GM23338 (cell line): ENCODE results near the gene ICAM5. TPM values are rescaled to one million over a fixed set of nuclear protein-coding genes. Genes with fewer than 3 reads are reported as not detected.

Experiments used
- ATAC-seq: fragments of 200-7000 bp; cut with Tn5 transposase; 3 replicates; pipeline ENCODE4 v1.9.1; 2020
- DNase-seq: peaks from one replicate; pipeline ENCODE4 v3.0.0-alpha.2; 2015; ENCODE audit warnings: low spot score
- H2AFZ ChIP-seq: fragments of 200-600 bp; sonication (generic); 2 replicates; pipeline ENCODE4 v1.8.0; 2016; ENCODE audit warnings: antibody characterized with exemption, mild to moderate bottlenecking, moderate library complexity
- H3F3A ChIP-seq: fragments of 200-600 bp; sonication (generic); replicated peaks from 2 replicates; pipeline ENCODE4 v1.8.0; 2017; ENCODE audit warnings: antibody characterized with exemption, mixed run types, low read depth
- H3K27ac ChIP-seq: fragments of 200-600 bp; sonication (generic); 2 replicates; pipeline ENCODE4 v1.6.1; 2016; ENCODE audit warnings: low read depth
- H3K27me3 ChIP-seq: fragments of 200-600 bp; sonication (generic); 2 replicates; pipeline ENCODE4 v1.8.0; 2016; ENCODE audit warnings: mild to moderate bottlenecking, mixed run types, moderate library complexity; ENCODE audit not compliant: insufficient read depth
- H3K36me3 ChIP-seq: fragments of 200-600 bp; sonication (generic); 2 replicates; pipeline ENCODE4 v1.8.0; 2016; ENCODE audit warnings: mild to moderate bottlenecking; ENCODE audit not compliant: insufficient read depth
- H3K4me1 ChIP-seq: fragments of 200-600 bp; sonication (generic); 2 replicates; pipeline ENCODE4 v1.8.0; 2016; ENCODE audit warnings: mild to moderate bottlenecking, moderate library complexity; ENCODE audit not compliant: insufficient read depth
- H3K4me2 ChIP-seq: fragments of 200-600 bp; sonication (generic); 2 replicates; pipeline ENCODE4 v1.7.1; 2017; ENCODE audit warnings: mixed run types
- H3K4me3 ChIP-seq: fragments of 200-600 bp; sonication (generic); 2 replicates; pipeline ENCODE4 v1.6.1; 2016; ENCODE audit warnings: mixed run types
- H3K79me2 ChIP-seq: fragments of 200-600 bp; sonication (generic); replicated peaks from 2 replicates; pipeline ENCODE4 v1.8.0; 2017; ENCODE audit warnings: mild to moderate bottlenecking; ENCODE audit not compliant: insufficient read depth
- H3K9me2 ChIP-seq: fragments of 200-600 bp; sonication (generic); 2 replicates; pipeline ENCODE4 v1.8.0; 2017; ENCODE audit not compliant: insufficient read depth
- H4K20me1 ChIP-seq: fragments of 200-600 bp; sonication (generic); replicated peaks from 2 replicates; pipeline ENCODE4 v1.8.0; 2017; ENCODE audit warnings: mild to moderate bottlenecking; ENCODE audit not compliant: insufficient read depth
- H3K27ac Mint-ChIP-seq: 2 replicates; pipeline ENCODE4 v1.8.0; 2020; ENCODE audit warnings: inconsistent platforms, mild to moderate bottlenecking, moderate library complexity, mixed read lengths
- H3K27me3 Mint-ChIP-seq: 3 replicates; pipeline ENCODE4 v1.8.0; 2022; ENCODE audit warnings: low read depth, mild to moderate bottlenecking, moderate library complexity, mixed read lengths, inconsistent platforms; ENCODE audit not compliant: insufficient read depth, poor library complexity
- H3K36me3 Mint-ChIP-seq: 3 replicates; pipeline ENCODE4 v1.8.0; 2021; ENCODE audit warnings: low read depth, mild to moderate bottlenecking, inconsistent platforms, moderate library complexity, mixed read lengths
- H3K4me1 Mint-ChIP-seq: 3 replicates; pipeline ENCODE4 v1.8.0; 2020; ENCODE audit warnings: mild to moderate bottlenecking, inconsistent platforms, mixed read lengths
- H3K4me3 Mint-ChIP-seq: 3 replicates; pipeline ENCODE4 v1.8.0; 2021; ENCODE audit warnings: moderate library complexity, mild to moderate bottlenecking, inconsistent platforms, mixed read lengths
- H3K9me3 Mint-ChIP-seq: 3 replicates; pipeline ENCODE4 v1.8.0; 2020; ENCODE audit warnings: moderate library complexity, mild to moderate bottlenecking, inconsistent platforms, mixed read lengths
- EZH2 ChIP-seq: fragments of 200-600 bp; sonication (generic); IDR thresholded peaks from one replicate; pipeline ENCODE4 v1.8.0; 2017; ENCODE audit warnings: antibody characterized with exemption, mild to moderate bottlenecking, low read depth; ENCODE audit not compliant: unreplicated experiment
- EZH2phosphoT487 ChIP-seq: fragments of 200-600 bp; sonication (generic); IDR thresholded peaks from one replicate; pipeline ENCODE4 v1.8.1; 2018; ENCODE audit warnings: antibody characterized with exemption; ENCODE audit not compliant: unreplicated experiment
- NANOG ChIP-seq: IDR thresholded peaks from 2 replicates; pipeline ENCODE4 v1.6.1; 2016; ENCODE audit warnings: antibody characterized with exemption, borderline replicate concordance
- POLR2AphosphoS5 ChIP-seq: IDR thresholded peaks from 2 replicates; pipeline ENCODE4 v1.6.1; 2016; ENCODE audit warnings: antibody characterized with exemption, low read depth
- STAT1 ChIP-seq: IDR thresholded peaks from one replicate; pipeline ENCODE4 v1.6.1; 2016; ENCODE audit warnings: antibody characterized with exemption; ENCODE audit not compliant: unreplicated experiment
- ZNF114 ChIP-seq: fragments of 250-450 bp; sonication (Bioruptor Pico); IDR thresholded peaks from 2 replicates; pipeline ENCODE4 v1.5.0; 2020; ENCODE audit warnings: mild to moderate bottlenecking, moderate library complexity
- ZNF331 ChIP-seq: fragments of 250-450 bp; sonication (Bioruptor Pico); IDR thresholded peaks from 2 replicates; pipeline ENCODE4 v1.5.0; 2020; ENCODE audit warnings: low read depth, mild to moderate bottlenecking, moderate library complexity
- polyA plus RNA-seq: library from polyadenylated mRNA; unstranded; fragments of >200 nt; fragmentation: Nextera tagmentation; extraction: Ambion mirVana; gene quantifications from 2 replicates; pipeline ENCODE4 v1.2.1, GENCODE V29; 2016
- total RNA-seq: library from RNA; depleted of rRNA; stranded (reverse); fragments of >200 nt; shearing (Covaris generic); gene quantifications from 2 replicates; pipeline ENCODE4 v1.2.3, GENCODE V29; 2014
- TF ChIP-seq, protein P1 (sequence below): IDR thresholded peaks from 2 replicates; pipeline ENCODE4 v1.6.1; 2016; ENCODE audit warnings: antibody characterized with exemption
- TF ChIP-seq, protein P2 (sequence below), 2 experiments: fragments of 200-600 bp in 1 of 2; sonication (generic) in 1 of 2; conservative IDR thresholded peaks; 2 replicates each; pipeline versions ENCODE4 v1.5.1 to v1.6.1; 2016 to 2017; ENCODE audit warnings: antibody characterized with exemption in 2 of 2, low read depth in 2 of 2, mild to moderate bottlenecking in 2 of 2, moderate library complexity in 1 of 2
- TF ChIP-seq, protein P3 (sequence below): IDR thresholded peaks from one replicate; pipeline ENCODE4 v1.6.1; 2018; ENCODE audit warnings: antibody characterized with exemption; ENCODE audit not compliant: unreplicated experiment
- TF ChIP-seq, protein P4 (sequence below): fragments of 250-450 bp; sonication (Bioruptor Pico); IDR thresholded peaks from 2 replicates; pipeline ENCODE4 v1.5.0; 2020; ENCODE audit warnings: mild to moderate bottlenecking, moderate library complexity

The ICAM5 gene
- total and polyA plus RNA-seq, 2 experiments from 2014 or later: 0.47 to 4.6 TPM

DNA sequence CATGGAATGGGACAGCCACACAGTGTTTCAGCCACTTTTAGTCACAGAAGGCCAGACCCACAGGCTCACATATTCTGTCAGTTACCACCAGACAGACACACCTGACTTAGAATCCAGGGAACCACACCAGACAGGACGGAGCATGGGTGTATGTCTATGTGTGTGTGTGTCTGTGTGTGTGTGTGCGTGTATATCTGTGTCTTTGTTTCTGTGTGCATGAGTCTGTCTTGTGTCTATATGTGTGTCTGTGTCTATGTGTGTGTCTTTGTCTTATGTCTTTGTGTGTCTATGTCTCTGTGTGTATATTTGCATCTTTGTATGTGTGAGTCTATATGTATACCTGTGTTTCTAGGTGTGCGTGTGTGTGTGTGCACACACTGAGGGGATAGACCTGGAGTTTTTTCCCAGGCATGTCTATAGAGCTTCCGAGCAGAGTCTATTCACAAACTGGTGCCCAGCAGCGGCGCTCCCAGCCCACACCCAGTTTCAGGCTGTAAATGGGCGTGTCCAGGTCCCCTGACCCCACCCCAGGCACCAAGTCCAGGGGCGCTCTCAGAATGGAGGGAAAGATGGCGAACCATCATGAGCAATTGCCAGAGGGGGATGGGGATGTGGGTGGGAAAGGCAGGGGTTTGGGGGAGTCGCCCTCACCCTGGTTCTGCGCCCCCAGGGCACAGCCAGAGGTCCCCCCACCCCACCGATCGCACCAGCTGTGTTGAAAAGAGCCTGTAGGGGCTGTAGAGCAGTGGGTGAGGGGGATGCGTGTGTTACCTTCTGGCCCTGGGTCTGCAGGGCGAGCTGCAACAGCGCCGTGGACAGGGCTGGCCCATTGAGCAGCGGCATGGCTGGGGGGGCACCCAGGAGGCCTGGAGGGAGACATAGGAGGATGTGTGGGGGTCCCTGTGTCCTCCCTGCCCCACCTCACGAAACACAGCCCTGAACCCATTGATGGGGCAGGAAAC, 32.4 kb downstream of the ICAM5 start (continued):
- TF ChIP-seq, protein P1, sequence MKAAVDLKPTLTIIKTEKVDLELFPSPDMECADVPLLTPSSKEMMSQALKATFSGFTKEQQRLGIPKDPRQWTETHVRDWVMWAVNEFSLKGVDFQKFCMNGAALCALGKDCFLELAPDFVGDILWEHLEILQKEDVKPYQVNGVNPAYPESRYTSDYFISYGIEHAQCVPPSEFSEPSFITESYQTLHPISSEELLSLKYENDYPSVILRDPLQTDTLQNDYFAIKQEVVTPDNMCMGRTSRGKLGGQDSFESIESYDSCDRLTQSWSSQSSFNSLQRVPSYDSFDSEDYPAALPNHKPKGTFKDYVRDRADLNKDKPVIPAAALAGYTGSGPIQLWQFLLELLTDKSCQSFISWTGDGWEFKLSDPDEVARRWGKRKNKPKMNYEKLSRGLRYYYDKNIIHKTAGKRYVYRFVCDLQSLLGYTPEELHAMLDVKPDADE: no peak
- TF ChIP-seq POLR2AphosphoS5: no peak
- TF ChIP-seq ZNF114 (CRISPR knock-in tag): no peak
- TF ChIP-seq NANOG: no peak

DNA sequence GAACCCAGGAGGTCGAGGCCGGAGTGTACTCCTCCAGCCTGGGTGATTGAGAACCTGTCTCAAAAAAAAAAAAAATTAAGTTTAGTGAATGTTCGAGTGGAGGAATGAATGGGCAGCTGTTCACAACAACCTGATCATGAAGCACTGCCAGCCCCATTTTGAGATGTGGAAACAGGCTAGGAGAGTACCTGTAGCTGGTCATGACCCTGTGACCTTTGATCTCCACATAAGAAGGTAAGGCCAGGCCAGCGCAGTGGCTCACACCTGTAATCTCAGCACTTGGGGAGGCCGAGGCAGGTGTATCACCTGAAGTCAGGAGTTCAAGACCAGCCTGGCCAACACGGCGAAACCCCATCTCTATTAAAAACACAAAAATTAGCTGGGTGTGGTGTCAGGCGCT, 36.0 kb downstream of the ICAM5 start:
- Histone ChIP-seq H3K9me2 (no peaks in the 10 kb centered on the region), H2AFZ (no peak overlapping the region), H3K4me2 (no peak overlapping the region), H3K36me3 (peaks cover 27% of the 10 kb centered on the region; the same call in 1 of the 2 replicates), H3K4me3 (no peak overlapping the region), H3K79me2 (peaks cover 11% of the 10 kb centered on the region), H3F3A (no peaks in the 10 kb centered on the region; the same call in 1 of the 2 replicates), H3K4me1 (no peaks in the 10 kb centered on the region), H3K27ac (no peak overlapping the region), H3K27me3 (no peaks in the 10 kb centered on the region), H4K20me1 (peaks cover 17% of the 10 kb centered on the region)
- H3K4me3 Mint-ChIP-seq: no peak overlapping the region
- no peak overlapping the region for H3K27ac Mint-ChIP-seq
- no peaks in the 10 kb centered on the region for H3K27me3 Mint-ChIP-seq
- no peak for ATAC-seq
- no peaks in the 10 kb centered on the region for H3K4me1 Mint-ChIP-seq
- peaks cover 69% of the 10 kb centered on the region for H3K36me3 Mint-ChIP-seq
- DNase-seq: no peak
- H3K9me3 Mint-ChIP-seq: no peaks in the 10 kb centered on the region
- TF ChIP-seq EZH2 (no peak), ZNF114 (CRISPR knock-in tag) (no peak), ZNF331 (no peak), STAT1 (no peak), EZH2phosphoT487 (no peak)
- TF ChIP-seq, protein P2, sequence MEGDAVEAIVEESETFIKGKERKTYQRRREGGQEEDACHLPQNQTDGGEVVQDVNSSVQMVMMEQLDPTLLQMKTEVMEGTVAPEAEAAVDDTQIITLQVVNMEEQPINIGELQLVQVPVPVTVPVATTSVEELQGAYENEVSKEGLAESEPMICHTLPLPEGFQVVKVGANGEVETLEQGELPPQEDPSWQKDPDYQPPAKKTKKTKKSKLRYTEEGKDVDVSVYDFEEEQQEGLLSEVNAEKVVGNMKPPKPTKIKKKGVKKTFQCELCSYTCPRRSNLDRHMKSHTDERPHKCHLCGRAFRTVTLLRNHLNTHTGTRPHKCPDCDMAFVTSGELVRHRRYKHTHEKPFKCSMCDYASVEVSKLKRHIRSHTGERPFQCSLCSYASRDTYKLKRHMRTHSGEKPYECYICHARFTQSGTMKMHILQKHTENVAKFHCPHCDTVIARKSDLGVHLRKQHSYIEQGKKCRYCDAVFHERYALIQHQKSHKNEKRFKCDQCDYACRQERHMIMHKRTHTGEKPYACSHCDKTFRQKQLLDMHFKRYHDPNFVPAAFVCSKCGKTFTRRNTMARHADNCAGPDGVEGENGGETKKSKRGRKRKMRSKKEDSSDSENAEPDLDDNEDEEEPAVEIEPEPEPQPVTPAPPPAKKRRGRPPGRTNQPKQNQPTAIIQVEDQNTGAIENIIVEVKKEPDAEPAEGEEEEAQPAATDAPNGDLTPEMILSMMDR (conservative IDR thresholded peaks at IDR 0.05; ENCODE audit: low read depth in 2 of 2): no peak
- TF ChIP-seq, protein P3, sequence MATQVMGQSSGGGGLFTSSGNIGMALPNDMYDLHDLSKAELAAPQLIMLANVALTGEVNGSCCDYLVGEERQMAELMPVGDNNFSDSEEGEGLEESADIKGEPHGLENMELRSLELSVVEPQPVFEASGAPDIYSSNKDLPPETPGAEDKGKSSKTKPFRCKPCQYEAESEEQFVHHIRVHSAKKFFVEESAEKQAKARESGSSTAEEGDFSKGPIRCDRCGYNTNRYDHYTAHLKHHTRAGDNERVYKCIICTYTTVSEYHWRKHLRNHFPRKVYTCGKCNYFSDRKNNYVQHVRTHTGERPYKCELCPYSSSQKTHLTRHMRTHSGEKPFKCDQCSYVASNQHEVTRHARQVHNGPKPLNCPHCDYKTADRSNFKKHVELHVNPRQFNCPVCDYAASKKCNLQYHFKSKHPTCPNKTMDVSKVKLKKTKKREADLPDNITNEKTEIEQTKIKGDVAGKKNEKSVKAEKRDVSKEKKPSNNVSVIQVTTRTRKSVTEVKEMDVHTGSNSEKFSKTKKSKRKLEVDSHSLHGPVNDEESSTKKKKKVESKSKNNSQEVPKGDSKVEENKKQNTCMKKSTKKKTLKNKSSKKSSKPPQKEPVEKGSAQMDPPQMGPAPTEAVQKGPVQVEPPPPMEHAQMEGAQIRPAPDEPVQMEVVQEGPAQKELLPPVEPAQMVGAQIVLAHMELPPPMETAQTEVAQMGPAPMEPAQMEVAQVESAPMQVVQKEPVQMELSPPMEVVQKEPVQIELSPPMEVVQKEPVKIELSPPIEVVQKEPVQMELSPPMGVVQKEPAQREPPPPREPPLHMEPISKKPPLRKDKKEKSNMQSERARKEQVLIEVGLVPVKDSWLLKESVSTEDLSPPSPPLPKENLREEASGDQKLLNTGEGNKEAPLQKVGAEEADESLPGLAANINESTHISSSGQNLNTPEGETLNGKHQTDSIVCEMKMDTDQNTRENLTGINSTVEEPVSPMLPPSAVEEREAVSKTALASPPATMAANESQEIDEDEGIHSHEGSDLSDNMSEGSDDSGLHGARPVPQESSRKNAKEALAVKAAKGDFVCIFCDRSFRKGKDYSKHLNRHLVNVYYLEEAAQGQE: no peak
- TF ChIP-seq, protein P4, sequence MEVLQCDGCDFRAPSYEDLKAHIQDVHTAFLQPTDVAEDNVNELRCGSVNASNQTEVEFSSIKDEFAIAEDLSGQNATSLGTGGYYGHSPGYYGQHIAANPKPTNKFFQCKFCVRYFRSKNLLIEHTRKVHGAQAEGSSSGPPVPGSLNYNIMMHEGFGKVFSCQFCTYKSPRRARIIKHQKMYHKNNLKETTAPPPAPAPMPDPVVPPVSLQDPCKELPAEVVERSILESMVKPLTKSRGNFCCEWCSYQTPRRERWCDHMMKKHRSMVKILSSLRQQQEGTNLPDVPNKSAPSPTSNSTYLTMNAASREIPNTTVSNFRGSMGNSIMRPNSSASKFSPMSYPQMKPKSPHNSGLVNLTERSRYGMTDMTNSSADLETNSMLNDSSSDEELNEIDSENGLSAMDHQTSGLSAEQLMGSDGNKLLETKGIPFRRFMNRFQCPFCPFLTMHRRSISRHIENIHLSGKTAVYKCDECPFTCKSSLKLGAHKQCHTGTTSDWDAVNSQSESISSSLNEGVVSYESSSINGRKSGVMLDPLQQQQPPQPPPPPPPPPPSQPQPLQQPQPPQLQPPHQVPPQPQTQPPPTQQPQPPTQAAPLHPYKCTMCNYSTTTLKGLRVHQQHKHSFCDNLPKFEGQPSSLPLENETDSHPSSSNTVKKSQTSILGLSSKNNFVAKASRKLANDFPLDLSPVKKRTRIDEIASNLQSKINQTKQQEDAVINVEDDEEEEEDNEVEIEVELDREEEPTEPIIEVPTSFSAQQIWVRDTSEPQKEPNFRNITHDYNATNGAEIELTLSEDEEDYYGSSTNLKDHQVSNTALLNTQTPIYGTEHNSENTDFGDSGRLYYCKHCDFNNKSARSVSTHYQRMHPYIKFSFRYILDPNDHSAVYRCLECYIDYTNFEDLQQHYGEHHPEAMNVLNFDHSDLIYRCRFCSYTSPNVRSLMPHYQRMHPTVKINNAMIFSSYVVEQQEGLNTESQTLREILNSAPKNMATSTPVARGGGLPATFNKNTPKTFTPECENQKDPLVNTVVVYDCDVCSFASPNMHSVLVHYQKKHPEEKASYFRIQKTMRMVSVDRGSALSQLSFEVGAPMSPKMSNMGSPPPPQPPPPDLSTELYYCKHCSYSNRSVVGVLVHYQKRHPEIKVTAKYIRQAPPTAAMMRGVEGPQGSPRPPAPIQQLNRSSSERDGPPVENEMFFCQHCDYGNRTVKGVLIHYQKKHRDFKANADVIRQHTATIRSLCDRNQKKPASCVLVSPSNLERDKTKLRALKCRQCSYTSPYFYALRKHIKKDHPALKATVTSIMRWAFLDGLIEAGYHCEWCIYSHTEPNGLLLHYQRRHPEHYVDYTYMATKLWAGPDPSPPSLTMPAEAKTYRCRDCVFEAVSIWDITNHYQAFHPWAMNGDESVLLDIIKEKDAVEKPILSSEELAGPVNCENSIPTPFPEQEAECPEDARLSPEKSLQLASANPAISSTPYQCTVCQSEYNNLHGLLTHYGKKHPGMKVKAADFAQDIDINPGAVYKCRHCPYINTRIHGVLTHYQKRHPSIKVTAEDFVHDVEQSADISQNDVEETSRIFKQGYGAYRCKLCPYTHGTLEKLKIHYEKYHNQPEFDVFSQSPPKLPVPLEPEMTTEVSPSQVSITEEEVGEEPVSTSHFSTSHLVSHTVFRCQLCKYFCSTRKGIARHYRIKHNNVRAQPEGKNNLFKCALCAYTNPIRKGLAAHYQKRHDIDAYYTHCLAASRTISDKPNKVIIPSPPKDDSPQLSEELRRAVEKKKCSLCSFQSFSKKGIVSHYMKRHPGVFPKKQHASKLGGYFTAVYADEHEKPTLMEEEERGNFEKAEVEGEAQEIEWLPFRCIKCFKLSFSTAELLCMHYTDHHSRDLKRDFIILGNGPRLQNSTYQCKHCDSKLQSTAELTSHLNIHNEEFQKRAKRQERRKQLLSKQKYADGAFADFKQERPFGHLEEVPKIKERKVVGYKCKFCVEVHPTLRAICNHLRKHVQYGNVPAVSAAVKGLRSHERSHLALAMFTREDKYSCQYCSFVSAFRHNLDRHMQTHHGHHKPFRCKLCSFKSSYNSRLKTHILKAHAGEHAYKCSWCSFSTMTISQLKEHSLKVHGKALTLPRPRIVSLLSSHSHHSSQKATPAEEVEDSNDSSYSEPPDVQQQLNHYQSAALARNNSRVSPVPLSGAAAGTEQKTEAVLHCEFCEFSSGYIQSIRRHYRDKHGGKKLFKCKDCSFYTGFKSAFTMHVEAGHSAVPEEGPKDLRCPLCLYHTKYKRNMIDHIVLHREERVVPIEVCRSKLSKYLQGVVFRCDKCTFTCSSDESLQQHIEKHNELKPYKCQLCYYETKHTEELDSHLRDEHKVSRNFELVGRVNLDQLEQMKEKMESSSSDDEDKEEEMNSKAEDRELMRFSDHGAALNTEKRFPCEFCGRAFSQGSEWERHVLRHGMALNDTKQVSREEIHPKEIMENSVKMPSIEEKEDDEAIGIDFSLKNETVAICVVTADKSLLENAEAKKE: no peak
